Loucy (cell line): ENCODE measurements around the gene SLC39A8.

Experiments
- H2AFZ ChIP-seq: fragments of 200-600 bp; sonication (generic); 2 replicates; pipeline ENCODE4 v1.6.0; 2016; ENCODE audit warnings: antibody characterized with exemption, mild to moderate bottlenecking, low read length, moderate library complexity
- H3F3A ChIP-seq: fragments of 200-600 bp; 2 replicates; pipeline ENCODE4 v1.6.0; 2016; ENCODE audit warnings: antibody characterized with exemption, low read depth, mild to moderate bottlenecking
- H3K27me3 ChIP-seq: fragments of 200-600 bp; sonication (generic); 2 replicates; pipeline ENCODE4 v1.6.1; 2014; ENCODE audit warnings: low read length, mild to moderate bottlenecking; ENCODE audit not compliant: insufficient read depth, poor library complexity, severe bottlenecking
- H3K36me3 ChIP-seq: fragments of 200-600 bp; sonication (generic); 2 replicates; pipeline ENCODE4 v1.6.1; 2016; ENCODE audit warnings: low read length; ENCODE audit not compliant: insufficient read depth
- H3K4me1 ChIP-seq: fragments of 200-600 bp; sonication (generic); 2 replicates; pipeline ENCODE4 v1.5.1; 2014; ENCODE audit warnings: low read length, mild to moderate bottlenecking; ENCODE audit not compliant: insufficient read depth, poor library complexity, severe bottlenecking
- H3K4me2 ChIP-seq: fragments of 200-600 bp; sonication (generic); 2 replicates; pipeline ENCODE4 v1.6.0; 2014; ENCODE audit warnings: antibody characterized with exemption, low read length, low read depth, mild to moderate bottlenecking; ENCODE audit not compliant: poor library complexity, severe bottlenecking
- H3K4me3 ChIP-seq: fragments of 200-600 bp; sonication (generic); 2 replicates; pipeline ENCODE4 v1.5.1; 2014; ENCODE audit warnings: low read length, mild to moderate bottlenecking, mixed read lengths; ENCODE audit not compliant: poor library complexity, severe bottlenecking
- H3K79me2 ChIP-seq: fragments of 200-600 bp; sonication (generic); 2 replicates; pipeline ENCODE4 v1.6.1; 2014; ENCODE audit warnings: low read length; ENCODE audit not compliant: insufficient read depth
- H3K9ac ChIP-seq: fragments of 200-600 bp; sonication (generic); 2 replicates; pipeline ENCODE4 v1.6.0; 2014; ENCODE audit warnings: mild to moderate bottlenecking, low read depth, low read length, moderate library complexity; ENCODE audit not compliant: poor library complexity, severe bottlenecking
- H3K9me2 ChIP-seq: fragments of 200-600 bp; sonication (generic); replicated peaks from 2 replicates; pipeline ENCODE4 v1.6.1; 2016; ENCODE audit warnings: low read depth, low read length, mixed read lengths
- H3K9me3 ChIP-seq: fragments of 200-600 bp; sonication (generic); 2 replicates; pipeline ENCODE4 v1.6.1; 2014; ENCODE audit warnings: mild to moderate bottlenecking, antibody characterized with exemption, low read length, low read depth; ENCODE audit not compliant: insufficient read depth
- H4K20me1 ChIP-seq: fragments of 200-600 bp; sonication (generic); 2 replicates; pipeline ENCODE4 v1.6.0; 2014; ENCODE audit warnings: antibody characterized with exemption, low read length, mild to moderate bottlenecking; ENCODE audit not compliant: insufficient read depth, poor library complexity, severe bottlenecking
- EZH2phosphoT487 ChIP-seq: fragments of 200-600 bp; IDR thresholded peaks from 2 replicates; pipeline ENCODE4 v1.6.1; 2018; ENCODE audit warnings: antibody characterized with exemption, mild to moderate bottlenecking, moderate library complexity, borderline replicate concordance
- TF ChIP-seq, protein P1 (sequence below): fragments of 200-600 bp; sonication (generic); conservative IDR thresholded peaks from 2 replicates; pipeline ENCODE4 v1.5.1; 2014; ENCODE audit warnings: mild to moderate bottlenecking, antibody characterized with exemption, low read length

SLC39A8 gene

DNA sequence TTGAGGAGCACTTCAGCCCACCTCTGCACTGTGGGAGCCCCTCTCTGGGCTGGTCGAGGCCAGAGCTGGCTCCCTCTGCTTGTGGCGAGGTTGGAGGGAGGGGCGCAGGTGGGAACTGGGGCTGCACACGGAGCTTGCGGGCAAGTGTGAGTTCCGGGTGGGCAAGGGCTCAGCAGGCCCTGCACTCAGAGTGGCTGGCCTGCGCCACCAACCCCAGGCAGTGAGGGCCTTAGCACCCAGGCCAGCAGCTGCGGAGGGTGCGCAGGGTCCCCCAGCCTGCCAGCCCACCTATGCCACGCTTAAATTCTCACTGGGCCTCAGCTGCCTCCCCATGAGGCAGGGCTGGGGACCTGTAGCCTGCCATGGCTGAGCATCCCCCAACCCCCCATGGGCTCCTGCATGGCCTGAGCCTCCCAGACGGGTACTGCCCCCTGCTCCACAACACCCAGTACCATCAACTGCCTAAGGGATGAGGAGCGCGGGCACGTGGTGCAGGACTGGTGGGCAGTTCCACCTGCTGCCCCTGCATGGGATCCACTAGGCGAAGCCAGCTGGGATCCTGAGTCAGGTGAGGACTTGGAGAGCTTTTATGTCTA lies 110.9 kb downstream of the SLC39A8 start:
- Histone ChIP-seq H4K20me1 (no peaks in the 10 kb centered on the region), H3K36me3 (no peaks in the 10 kb centered on the region), H3K9me3 (no peaks in the 10 kb centered on the region), H3F3A (no peaks in the 10 kb centered on the region), H3K4me2 (no peak overlapping the region), H3K27me3 (no peaks in the 10 kb centered on the region), H3K4me1 (no peaks in the 10 kb centered on the region), H3K9ac (no peak overlapping the region), H2AFZ (no peak overlapping the region), H3K9me2 (no peaks in the 10 kb centered on the region), H3K79me2 (no peaks in the 10 kb centered on the region), H3K4me3 (no peak overlapping the region)
- TF ChIP-seq, protein P1, sequence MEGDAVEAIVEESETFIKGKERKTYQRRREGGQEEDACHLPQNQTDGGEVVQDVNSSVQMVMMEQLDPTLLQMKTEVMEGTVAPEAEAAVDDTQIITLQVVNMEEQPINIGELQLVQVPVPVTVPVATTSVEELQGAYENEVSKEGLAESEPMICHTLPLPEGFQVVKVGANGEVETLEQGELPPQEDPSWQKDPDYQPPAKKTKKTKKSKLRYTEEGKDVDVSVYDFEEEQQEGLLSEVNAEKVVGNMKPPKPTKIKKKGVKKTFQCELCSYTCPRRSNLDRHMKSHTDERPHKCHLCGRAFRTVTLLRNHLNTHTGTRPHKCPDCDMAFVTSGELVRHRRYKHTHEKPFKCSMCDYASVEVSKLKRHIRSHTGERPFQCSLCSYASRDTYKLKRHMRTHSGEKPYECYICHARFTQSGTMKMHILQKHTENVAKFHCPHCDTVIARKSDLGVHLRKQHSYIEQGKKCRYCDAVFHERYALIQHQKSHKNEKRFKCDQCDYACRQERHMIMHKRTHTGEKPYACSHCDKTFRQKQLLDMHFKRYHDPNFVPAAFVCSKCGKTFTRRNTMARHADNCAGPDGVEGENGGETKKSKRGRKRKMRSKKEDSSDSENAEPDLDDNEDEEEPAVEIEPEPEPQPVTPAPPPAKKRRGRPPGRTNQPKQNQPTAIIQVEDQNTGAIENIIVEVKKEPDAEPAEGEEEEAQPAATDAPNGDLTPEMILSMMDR: no peak
- TF ChIP-seq EZH2phosphoT487: no peak

DNA sequence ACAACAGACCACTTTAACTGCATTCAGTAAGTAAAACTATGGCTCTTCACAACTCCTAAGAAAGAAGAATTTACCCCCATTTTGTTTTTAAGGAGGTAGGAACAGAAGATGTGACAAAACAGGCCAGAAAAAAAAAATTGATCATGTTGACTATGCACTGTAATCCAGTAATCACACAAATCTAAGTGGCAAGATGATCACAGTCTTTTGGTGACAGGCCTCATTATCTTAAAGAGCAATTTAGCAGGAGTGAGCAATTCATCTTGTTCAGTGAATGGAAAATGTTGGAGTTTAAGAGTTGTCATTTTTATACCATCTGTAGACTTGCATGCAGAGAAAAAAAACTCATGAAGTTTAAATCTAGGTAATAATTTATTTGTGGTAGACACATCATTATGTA lies 115.1 kb downstream of the SLC39A8 start:
- H2AFZ ChIP-seq: no peak overlapping the region
- no peak overlapping the region for H3K4me2 ChIP-seq
- no peak overlapping the region for H3K4me3 ChIP-seq
- no peaks in the 10 kb centered on the region for H3K36me3 ChIP-seq
- H3K9me2 ChIP-seq: no peaks in the 10 kb centered on the region
- H3K9ac ChIP-seq: no peak overlapping the region
- H3K79me2 ChIP-seq: no peaks in the 10 kb centered on the region
- no peaks in the 10 kb centered on the region for H3K27me3 ChIP-seq
- no peaks in the 10 kb centered on the region for H3F3A ChIP-seq
- no peaks in the 10 kb centered on the region for H3K9me3 ChIP-seq
- no peaks in the 10 kb centered on the region for H3K4me1 ChIP-seq
- TF ChIP-seq EZH2phosphoT487: no peak
- TF ChIP-seq, protein P1: no peak
- H4K20me1 ChIP-seq: no peaks in the 10 kb centered on the region

DNA sequence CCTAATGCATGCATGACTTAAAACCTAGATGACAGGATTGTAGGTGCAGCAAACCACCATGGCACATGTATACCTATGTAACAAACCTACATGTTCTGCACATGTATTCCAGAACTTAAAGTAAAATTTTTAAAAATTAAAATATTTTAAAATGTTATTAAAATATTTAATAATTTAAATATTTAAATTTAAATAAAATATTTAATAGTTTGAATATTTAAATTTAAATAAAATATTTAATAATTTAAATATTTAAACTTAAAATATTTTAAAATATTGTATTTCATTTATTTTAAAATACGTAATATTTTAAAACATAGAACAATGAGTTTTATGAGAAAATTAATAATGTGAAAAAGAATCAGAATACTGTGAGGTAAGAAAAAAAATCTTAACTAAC lies 117.9 kb downstream of the SLC39A8 start:
- H3K4me3 ChIP-seq: no peak overlapping the region
- no peaks in the 10 kb centered on the region for H3K9me2 ChIP-seq
- peaks cover 13% of the 10 kb centered on the region for H3K4me1 ChIP-seq
- no peak overlapping the region for H2AFZ ChIP-seq
- no peaks in the 10 kb centered on the region for H3K9me3 ChIP-seq
- H3K27me3 ChIP-seq: no peaks in the 10 kb centered on the region
- TF ChIP-seq, protein P1: no peak
- TF ChIP-seq EZH2phosphoT487: no peak
- no peaks in the 10 kb centered on the region for H3K79me2 ChIP-seq
- no peak overlapping the region for H3K9ac ChIP-seq
- no peak overlapping the region for H3K4me2 ChIP-seq
- H4K20me1 ChIP-seq: no peaks in the 10 kb centered on the region
- no peaks in the 10 kb centered on the region for H3K36me3 ChIP-seq
- H3F3A ChIP-seq: no peaks in the 10 kb centered on the region
